T-helper 1 cell (primary cell): ENCODE measurements around the gene SLC36A1.
"Not testable (repeated sequence)": the region's sequence is repeated elsewhere in the genome, so short reads cannot be mapped to it uniquely, and the experiment has no call there.

Experiments used
- DNase-seq, 5 donors: peaks; one replicate each; pipeline ENCODE4 v3.0.0-alpha.2; 2012 to 2020
- total RNA-seq, 4 donors: gene quantifications; one replicate each; lab custom pipeline; 2026; lab: John Stamatoyannopoulos, UW

SLC36A1 gene
- total RNA-seq: 2.0 to 7.2 (median 5.9) reads per million in 4 donors

GRCh38 chr5:151447174-151448037 is at the start of gene SLC36A1:
SLC36A1 (plus strand) TSS chr5:151447603; CDS start chr5:151458793, 11,190 bp downstream.
- DNase-seq: peak; percentile 80 to 90 (median 83)

GRCh38 chr5:151405334-151406160 is 41.9 kb upstream of the SLC36A1 start:
- no peak for DNase-seq

GRCh38 chr5:151406322-151406947 is 41.0 kb upstream of the SLC36A1 start:
- no peak for DNase-seq

- no peak for DNase-seq
Observed at GRCh38 chr5:151408591-151409230, 38.7 kb upstream of the SLC36A1 start.

GRCh38 chr5:151413800-151414199 is 33.6 kb upstream of the SLC36A1 start:
- DNase-seq: no peak

- DNase-seq: no peak
Observed at GRCh38 chr5:151414536-151414935, 32.9 kb upstream of the SLC36A1 start.

- DNase-seq: no peak
Observed at GRCh38 chr5:151417712-151418111, 29.7 kb upstream of the SLC36A1 start.

GRCh38 chr5:151420127-151420526 is 27.3 kb upstream of the SLC36A1 start:
- DNase-seq: no peak

GRCh38 chr5:151424892-151425523 is 22.4 kb upstream of the SLC36A1 start:
- no peak for DNase-seq

GRCh38 chr5:151426347-151426746 is 21.1 kb upstream of the SLC36A1 start:
- DNase-seq: not testable (repeated sequence)

- DNase-seq: no peak
Observed at GRCh38 chr5:151427258-151427657, 20.1 kb upstream of the SLC36A1 start.

GRCh38 chr5:151430731-151431130 is 16.7 kb upstream of the SLC36A1 start:
- DNase-seq: no peak

- no peak for DNase-seq
Observed at GRCh38 chr5:151431666-151432065, 15.7 kb upstream of the SLC36A1 start.

GRCh38 chr5:151432210-151432609 is 15.2 kb upstream of the SLC36A1 start:
- no peak for DNase-seq

GRCh38 chr5:151434570-151435237 is 12.7 kb upstream of the SLC36A1 start:
- no peak for DNase-seq

GRCh38 chr5:151448038-151448985 is 909 bp downstream of the SLC36A1 start:
- peak in 1 of 5 donors; percentile 4 for DNase-seq

GRCh38 chr5:151449297-151449696 is 1.9 kb downstream of the SLC36A1 start:
- no peak for DNase-seq

GRCh38 chr5:151449839-151450238 is 2.4 kb downstream of the SLC36A1 start:
- no peak for DNase-seq

GRCh38 chr5:151450605-151451004 is 3.2 kb downstream of the SLC36A1 start:
- DNase-seq: no peak
